Fibroblast of the conjunctiva (primary cell): ENCODE measurements around the gene COX8C.

Experiments
- DNase-seq: peaks from one replicate; pipeline ENCODE4 v3.0.0-alpha.2; 2010; ENCODE audit warnings: low read depth

Gene COX8C, protein sequence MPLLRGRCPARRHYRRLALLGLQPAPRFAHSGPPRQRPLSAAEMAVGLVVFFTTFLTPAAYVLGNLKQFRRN

DNA sequence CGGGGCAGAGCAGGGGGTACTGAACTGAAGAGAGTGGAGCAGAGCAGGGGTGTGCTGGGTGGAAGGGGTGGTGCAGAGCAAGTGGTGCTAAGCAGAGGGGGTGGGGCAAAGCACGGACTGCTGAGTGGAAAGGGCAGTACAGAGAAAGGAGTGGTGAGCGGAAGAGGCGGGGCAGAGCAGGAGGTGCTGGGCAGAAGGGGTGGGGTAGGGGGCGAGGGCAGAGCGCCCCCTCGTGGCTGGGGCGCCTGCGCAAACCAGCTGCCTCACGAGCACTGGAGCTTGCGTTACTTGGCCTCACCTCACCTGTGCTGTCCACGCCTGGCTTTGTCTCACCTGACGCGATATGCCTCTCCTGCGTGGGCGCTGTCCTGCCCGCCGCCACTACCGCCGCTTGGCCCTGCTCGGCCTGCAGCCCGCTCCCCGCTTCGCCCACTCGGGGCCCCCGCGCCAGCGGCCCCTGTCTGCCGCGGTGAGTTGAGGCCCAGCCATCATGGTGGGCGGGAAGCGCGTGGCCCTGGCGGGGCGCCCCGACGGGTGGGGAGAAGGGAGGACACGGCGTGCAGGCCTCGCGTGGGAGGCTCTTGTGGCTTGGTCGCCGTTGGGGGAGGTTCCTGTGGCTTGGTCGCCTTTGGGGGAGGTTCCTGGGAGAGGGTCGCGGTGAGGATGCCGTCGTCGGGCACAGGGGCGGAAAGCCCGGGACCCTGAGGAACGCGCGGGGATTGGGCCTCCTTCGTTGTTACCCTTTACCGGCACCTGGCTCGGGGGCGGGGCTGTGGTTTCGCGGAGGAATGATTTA is at the start of gene COX8C:
Gene COX8C (plus strand): TSS at position 257 of the 796 bp plus-strand sequence. CDS start 87 bp downstream, at position 344.
- DNase-seq, result no peak

DNA sequence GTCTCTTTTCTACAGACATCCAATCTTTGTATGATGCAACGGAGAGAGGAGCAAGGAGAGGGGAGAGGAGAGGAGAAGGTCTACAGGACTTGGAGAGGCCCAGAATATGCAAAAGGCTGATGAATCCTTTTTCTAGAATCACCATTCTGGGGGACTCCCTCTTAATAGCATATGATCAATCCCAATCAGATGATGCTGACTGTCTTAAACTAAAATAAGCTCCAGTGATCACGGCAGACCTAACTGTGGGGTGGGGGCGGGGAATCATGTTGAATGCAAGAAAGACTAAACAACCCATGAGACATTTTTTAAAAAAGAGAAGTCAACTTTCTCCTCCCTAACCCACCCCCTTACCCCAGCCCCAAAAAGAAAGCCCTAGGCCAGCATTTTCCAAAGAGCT is 47.6 kb upstream of the COX8C start:
- no peak for DNase-seq

DNA sequence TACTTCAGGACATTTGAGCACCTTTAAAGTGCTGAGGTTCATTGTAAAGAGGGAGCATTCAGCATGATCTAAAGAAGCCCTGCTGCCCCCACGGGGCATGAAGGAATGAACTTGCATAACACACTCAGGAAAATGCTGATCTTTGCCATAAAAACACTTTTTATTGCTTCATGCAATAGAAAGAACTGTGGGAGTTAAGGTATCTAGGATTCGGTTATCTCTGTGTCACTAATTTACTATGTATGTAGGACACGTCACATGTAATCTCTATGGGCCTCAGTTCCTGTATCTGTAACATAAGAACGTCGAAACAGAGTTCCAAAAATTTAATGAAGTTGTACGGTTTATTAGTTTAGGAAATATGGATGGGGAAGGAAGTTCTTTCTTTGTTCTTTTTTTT is 47.1 kb upstream of the COX8C start:
- no peak for DNase-seq

DNA sequence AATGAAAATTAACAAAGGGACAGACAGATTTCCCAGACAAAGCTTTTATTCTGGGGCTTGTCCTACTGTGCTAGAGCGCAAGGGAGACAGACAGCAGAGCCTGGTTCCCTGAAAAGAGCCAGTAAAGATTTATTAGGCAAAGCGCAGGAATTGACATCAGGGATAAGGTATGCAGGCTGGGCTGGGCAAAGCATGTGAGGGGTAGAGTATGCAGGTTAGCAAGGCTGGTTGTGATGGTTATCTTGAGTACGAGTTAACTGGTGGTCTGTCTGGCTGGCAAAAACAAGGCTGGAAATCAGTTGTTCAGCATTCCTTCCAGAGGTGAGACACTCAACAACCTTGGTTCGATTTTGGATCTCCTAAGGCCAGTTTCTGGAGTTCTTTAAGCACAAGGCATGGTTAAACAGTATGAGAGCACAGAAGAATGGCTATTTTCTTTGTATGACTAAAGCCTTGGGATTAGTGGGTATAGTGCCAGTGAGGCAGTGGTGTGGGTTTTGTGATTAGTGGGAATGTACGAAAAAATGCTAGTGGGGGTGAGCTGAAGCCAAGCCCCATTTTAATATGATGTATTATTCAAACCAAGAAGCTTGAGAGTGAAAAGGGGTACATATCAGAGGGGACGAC is 45.0 kb upstream of the COX8C start:
- no peak for DNase-seq

DNA sequence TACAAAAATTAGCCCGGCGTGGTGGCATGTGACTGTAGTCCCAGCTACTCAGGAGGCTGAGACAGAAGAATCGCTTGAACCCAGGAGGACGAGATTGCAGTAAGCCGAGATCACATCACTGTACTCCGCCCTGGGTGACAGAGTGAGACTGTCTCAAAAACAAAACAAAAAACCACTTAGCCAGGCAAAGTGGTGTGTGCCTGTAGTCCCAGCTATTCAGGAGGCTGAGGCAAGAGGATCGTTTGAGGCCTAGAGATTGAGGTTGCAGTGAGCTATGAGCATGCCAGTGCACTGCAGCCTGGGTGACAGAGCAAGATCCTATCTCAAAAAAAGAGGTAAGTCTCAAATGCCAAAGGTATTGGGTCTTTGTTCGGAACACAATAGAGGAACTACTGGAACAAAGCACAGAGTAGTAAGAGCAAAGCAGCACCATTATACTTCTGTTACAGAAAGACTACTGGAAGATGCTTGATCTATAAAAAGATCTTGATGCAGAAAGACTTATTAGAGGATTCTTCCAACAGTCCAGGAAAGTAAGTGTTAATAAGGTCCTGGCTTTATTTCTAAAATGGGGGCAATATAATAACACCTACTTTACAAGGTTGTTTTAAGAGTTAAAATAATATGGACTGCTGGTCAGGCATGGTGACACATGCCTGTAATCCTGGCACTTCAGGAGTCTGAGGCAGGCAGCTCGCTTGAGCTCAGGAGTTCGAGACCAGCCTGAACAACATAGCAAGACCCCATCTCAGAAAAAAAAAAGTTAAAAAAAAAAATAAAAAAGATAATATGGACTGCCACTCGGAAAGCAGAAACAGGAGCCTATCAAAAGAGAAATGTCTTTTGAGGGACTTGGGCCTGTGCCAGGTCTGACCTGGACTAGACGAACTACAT is 44.0 kb upstream of the COX8C start:
- no peak for DNase-seq

DNA sequence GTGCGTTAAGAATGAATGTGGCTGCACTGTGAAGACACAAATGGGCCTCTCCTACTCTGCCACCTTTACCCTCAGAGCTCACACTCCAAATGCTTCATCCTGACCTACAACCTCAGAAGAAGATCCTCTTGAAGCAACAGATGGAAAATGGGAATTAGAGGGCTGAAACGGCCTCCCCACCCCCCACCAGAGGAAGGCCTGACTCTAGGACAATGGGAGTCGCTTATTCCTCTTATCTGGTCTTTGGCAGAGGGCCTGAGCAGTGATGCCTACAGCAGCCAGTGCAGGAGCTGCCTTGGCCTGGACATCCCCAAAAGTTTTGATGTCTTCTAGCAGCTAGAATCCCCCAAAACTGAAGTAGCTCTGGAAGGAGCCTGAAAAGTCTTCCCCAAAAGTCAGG is 43.3 kb upstream of the COX8C start:
- no peak for DNase-seq

DNA sequence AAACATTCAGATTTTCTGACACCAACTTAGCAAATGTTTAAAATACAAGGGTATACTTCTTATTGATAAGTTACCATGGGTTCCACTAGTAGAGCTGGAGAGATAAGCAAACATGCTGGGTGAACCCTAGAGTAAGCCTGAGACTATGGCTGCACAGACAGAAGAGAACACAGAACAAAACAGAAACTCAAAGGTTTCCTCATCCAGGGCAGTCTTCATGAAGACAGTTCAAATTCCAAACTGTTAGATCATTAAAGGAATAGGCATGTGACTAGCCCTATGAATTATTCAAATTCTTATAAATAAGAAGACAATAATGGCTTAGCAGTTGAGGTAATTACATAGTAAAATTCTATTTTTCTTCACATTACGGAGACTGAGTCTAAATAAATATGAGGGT is 42.2 kb upstream of the COX8C start:
- no peak for DNase-seq

DNA sequence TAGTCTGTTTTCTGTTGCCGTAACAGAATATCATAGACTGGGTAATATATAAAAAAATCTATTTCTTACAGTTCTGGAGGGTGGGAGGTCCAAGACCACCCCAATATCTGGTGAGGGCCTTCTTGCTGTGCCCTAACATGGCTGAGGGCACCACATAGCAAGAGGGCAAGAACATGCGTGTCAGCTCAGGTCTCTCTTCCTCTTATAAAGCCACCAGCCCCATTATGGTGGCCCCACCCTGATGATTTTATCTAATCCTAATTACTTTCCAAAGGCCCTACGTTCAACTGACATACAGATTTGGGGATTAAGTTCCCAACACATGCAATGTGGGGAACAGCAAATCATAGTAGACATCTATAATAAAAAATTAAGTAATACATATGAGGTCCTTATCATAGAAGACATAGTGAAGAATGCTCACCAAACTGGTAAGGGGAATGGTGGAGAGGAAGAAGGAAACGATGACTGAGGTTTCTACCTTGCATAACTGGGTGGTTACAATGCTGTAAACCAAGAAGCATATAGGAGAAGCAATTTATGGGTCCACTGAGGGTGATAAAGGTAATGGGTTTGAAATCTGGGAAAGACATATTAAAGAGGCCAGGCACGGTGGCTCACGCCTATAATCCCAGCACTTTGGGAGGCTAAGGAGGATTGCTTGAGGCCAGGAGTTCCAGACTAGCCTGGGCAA is 41.1 kb upstream of the COX8C start:
- DNase-seq, result no peak

DNA sequence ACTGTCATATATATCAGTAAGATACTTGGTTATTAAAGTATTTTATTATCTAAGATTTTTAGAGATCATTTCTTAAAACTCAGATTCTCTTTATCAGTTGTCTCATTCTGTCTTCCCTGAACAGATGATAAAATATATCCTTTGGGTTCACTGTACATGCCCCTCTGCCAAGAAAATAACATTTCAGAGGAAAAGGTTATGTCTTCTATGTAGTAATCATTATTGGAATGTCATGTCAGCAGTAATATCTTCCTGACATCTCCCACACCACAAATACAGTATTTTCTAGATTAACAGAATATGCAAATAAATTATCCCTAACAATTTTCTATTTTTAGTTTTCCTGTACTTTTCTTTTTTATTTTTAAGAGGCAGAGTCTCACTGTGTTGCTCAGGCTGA is 40.2 kb upstream of the COX8C start:
- DNase-seq, result no peak

DNA sequence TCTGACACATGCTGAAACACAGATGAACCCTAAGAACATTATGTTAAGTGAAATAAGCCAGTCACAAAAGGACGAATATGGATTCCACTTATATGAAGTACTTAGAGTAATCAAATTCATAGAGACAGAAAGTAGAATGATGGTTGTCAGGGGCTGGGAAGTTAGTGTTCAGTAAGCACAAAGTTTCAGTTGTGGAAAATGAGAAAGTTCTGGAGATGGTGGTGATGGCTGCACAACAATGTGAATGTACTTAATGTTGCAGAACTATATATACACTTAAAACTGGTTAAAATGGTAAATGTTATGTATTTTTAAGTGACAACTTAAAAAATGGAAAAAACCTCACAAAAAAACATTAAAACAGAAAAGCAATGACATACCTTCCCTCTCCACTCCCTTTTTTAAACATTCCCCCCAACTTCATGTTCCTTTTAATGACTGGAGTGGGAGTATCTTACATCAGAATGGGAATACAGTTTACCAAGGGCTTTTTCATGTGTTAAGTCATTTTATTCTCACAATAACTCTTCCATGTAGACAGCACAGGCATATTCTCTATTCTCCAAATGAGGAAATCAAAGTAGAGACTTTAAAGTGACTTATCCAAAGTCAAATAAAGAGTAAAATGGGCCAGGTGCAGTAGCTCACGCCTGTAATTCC is 38.2 kb upstream of the COX8C start:
- DNase-seq, result no peak

DNA sequence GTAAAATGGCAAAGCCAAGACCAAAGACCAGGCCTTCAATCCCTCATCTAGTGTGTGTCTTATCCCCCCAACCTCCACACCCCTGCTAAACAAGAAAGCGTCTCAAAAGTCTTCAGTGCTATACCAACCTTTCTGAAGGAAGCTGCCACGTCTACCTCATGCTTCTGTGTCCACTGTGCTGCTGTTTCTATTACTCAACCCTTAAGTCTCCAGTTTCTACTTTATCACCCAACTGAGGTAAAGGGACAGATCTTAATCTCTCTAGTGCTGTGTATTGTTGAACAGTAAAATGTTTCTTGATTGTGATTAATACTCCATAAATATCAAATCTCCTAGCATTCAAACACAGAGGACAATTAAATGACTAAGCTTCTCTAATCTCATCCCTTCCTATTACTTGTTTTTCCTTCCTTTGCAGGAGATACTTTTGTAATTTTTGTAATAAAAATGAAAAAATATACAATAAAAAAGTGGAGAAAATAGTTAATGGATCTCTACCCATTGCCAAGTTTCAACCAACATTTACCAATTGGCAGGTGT is 37.5 kb upstream of the COX8C start:
- no peak for DNase-seq

DNA sequence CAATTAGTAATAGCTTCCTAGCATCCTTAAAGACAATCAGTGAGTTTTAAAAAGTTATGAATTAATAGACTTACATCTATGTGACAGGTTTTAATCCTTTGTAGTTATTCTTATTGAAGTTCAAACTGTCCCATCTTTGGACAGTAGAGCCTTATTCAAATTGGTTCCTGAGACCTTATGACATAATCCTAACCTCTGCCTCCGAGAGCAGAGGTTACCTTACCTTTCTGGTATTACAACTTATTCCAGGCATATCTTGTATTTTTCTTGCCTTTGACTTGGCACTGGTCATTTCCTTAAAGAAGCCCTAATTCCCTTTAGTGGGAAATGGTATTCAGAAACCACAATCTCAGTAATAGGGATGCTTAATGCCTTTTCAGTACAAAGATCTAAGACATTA is 35.9 kb upstream of the COX8C start:
- no peak for DNase-seq

DNA sequence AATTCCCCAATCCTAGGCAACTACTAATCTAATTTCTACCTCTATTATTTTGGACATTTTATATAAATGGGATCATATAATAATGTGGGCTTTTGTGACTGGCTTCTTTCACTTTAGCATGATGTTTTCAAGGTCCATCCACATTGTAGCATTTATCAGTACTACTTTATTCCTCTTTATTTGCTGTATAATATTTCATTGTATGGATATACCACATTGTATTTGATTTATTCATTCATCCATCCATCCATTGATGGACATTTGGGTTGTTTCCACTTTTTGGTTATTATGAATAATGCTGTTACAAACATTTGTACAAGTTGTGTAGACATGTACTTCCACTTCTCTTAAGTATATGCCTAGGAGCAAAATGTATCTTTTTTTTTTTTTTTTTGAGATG is 31.4 kb upstream of the COX8C start:
- DNase-seq, result no peak

DNA sequence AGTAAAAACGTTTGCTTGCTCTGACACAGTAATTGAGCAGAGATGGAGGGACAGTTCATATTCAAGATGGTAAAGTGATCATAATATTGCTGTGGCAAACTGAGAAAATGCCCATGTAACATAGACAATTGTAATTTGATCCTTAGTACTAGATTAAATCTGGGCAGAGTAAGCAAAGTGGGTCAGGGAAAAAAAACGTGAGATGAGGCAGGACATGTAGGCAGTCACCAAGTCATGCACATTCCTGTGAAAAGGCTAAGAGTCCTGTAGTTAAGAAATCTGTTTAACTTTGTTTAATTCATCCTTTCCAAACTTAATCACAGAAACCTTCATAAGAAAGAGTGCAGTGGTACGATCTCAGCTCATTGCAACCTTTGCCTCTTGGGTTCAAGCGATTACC is 30.3 kb upstream of the COX8C start:
- DNase-seq, result no peak

DNA sequence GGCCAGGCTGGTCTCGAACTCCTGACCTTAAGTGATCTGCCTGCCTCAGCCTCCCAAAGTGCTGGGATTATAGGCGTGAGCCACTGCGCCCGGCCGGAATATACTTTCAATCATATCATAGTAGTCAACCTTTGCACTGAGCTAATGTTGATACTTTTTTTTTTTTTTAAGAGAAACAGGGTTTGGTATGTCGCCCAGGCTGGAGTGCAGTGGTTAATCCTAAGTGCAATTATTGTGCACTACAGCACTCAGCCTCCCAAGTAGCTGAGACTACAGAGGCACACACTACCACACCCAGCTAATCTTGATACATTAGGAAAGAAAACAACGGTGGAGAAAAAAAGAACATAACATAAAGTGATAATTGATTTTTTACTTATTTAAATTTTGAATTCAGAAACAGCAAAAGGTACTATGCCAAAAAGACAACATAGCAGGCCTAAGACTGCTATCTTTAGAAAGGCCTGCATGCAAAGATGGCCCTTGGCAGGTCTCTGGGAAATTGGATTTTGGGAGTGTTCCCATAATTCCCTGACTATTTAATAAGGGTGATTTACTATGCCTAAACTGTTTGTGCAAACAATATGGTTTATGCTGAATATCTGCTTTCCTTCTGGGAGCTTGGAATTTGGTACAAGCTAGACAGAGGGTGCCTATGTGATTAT is 29.6 kb upstream of the COX8C start:
- no peak for DNase-seq

DNA sequence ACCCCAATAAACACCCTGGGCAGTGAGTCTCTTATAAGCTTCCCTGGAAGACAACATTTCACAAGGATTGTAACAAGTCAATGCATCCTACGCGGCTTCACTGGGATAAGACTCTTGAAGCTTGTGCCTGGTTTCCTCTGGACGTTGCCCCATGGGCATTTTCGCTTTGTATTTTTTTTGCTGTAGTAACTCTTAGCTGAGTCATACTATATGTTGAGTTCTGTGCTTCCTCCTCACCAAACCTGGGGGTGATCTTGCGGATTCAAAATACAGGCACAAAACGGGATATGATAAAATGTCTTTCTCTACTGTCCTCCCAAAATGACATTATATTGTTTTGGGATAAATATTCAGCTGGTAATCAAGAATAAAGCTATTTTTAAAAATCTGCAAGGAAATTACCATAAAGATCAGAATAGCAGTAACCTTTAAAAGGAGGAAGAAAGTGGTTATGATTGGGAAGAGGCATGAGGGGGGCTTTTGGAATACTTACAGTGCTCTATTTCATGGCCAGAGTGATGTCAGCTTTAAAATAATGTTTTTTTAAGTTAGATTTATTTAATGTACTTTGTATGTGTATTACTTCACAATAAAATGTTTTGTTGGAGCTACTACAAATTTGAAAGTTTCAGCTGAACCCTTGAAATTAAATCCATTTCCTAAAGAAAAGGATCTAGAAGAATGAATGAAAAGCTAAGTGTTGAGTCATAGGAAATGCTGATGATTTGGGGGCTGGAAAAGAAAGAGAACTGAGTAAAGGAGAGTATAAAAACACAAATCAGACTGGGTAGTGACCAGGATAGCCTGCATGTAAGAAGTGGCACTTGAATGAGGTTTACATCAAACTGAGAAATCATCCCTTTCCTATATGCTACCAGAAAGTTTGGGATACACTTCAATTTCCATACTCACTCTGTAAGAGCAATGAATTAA is 28.8 kb upstream of the COX8C start:
- peak; percentile 9 for DNase-seq

DNA sequence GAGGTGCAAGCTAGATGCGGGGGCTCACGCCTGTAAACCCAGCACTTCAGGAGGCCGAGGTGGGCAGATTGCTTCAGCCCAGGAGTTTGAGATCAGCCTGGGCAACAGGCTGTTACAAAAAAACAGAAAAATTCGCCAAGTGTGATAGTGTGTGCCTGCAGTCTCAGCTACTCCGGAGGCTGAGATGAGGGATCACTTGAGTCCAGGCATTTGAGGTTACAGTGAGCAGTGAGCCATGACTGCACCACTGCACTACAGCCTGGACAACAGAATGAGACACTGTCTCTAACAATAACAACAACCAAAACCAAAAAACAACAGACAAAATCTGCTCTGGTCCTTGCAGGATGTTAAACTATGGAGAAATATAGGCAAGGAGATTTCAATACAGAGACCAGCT is 28.1 kb upstream of the COX8C start:
- DNase-seq, result no peak

DNA sequence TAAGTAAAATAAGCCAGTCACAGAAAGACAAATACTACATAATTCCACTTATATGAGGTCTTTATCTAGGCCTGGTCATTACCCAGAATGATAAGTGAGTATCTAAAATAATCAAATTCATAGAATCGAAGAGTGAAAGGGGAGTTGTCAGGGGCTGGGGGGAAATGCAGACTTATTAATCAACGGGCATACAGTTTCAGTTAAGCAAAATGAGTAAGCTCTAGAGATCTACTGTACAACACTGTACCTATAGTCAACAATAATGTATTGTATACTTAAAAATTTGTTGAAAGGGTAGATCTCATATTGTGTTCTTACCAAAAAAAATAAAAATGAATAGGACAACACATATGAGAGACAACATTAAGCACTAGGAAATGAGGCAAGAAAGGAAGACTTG is 27.5 kb upstream of the COX8C start:
- no peak for DNase-seq

DNA sequence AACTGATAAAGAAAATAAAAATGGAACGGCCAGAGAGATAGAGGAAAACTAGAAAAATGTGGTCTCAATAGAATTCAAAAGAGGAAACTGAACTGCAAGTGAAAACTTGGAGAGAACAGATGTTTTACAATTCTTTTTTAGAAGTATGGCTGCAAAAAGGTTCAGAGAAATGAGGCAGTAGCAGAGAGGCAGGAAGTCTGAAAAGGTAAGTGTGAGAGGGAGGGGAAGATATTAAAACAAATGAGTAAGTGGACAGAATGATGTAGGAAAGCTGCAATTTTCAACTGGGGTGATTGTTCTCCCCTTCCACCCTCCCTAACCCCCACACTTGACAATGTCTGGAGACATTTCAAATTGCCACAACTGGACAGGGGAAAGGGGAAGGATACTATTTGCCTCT is 27.0 kb upstream of the COX8C start:
- no peak for DNase-seq

DNA sequence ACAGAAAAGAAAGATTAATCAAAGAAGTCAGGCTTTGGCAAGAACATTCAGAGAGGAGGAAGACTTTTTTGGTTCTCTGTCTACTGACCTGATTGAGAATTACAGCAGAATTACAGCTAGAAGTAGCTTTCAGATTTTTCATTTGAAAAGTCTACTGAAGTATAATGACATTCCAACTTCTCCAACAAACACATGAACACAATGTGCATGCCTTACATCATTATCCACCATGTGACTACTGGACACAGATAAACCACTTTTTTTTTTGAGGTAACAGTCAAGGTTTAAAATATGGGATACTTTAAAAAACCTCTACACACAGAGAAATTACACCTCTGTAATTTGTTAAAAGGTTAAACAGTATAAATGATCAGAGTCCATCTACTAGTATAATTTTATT is 26.5 kb upstream of the COX8C start:
- no peak for DNase-seq
